Measurements from ENCODE around the gene RREB1. TPM values are rescaled to one million over a fixed set of nuclear protein-coding genes. Genes with fewer than 3 reads are reported as not detected.
"Not testable (repeated sequence)": the region's sequence is repeated elsewhere in the genome, so short reads cannot be mapped to it uniquely, and the experiment has no call there.

The RREB1 gene
- total RNA-seq, 2 donors from 2014 or later, result 58.4 to 71.0 TPM

GRCh38 chr6:7271205-7271534 is 163.4 kb downstream of the RREB1 start:
- DNase-seq (ENCODE audit: low spot score), result no peak

GRCh38 chr6:7273709-7274108 is 165.9 kb downstream of the RREB1 start:
- Histone ChIP-seq H3K9me3 (no peaks in the 10 kb centered on the region), H3K4me3 (no peak overlapping the region), H3K36me3 (no peaks in the 10 kb centered on the region), H3K4me1 (replicated peaks) (no peaks in the 10 kb centered on the region), H3K27ac (no peak overlapping the region), H3K27me3 (replicated peaks; ENCODE audit: insufficient read depth) (no peaks in the 10 kb centered on the region)
- whole genome bisulfite sequencing, result 77% methylated on average over 10 of the region's 10 CpGs
- no peak for TF ChIP-seq CTCF (IDR thresholded peaks at IDR 0.05)
- no peak for TF ChIP-seq POLR2A (IDR thresholded peaks at IDR 0.05)
- no peak for TF ChIP-seq POLR2AphosphoS5 (IDR thresholded peaks at IDR 0.05)
- no peak for DNase-seq (ENCODE audit: low spot score)
- intact Hi-C loops (cut with DNase I), result no loop called here

More at GRCh38 chr6:7271205-7271534, 163.4 kb downstream of the RREB1 start:
- no peak for TF ChIP-seq POLR2AphosphoS5 (IDR thresholded peaks at IDR 0.05)
- TF ChIP-seq POLR2A (IDR thresholded peaks at IDR 0.05), result no peak
- TF ChIP-seq CTCF (IDR thresholded peaks at IDR 0.05), result no peak
- no peak overlapping the region for H3K27ac ChIP-seq
- H3K4me1 ChIP-seq (replicated peaks), result no peaks in the 10 kb centered on the region
- H3K36me3 ChIP-seq, result no peaks in the 10 kb centered on the region
- 80% methylated on average over 11 of the region's 11 CpGs for WGBS
- H3K9me3 ChIP-seq, result no peaks in the 10 kb centered on the region
- no peaks in the 10 kb centered on the region for H3K27me3 ChIP-seq (replicated peaks; ENCODE audit: insufficient read depth)
- no peak overlapping the region for H3K4me3 ChIP-seq
- intact Hi-C loops (cut with DNase I), result no loop called here

GRCh38 chr6:7274525-7274924 is 166.8 kb downstream of the RREB1 start:
- DNase-seq (ENCODE audit: low spot score); H3K4me1 ChIP-seq (replicated peaks); intact Hi-C loops (cut with DNase I); H3K36me3 ChIP-seq; H3K4me3 ChIP-seq; H3K27me3 ChIP-seq (replicated peaks; ENCODE audit: insufficient read depth); H3K9me3 ChIP-seq; H3K27ac ChIP-seq: not testable (repeated sequence)
- 93% methylated on average over 8 of the region's 8 CpGs for WGBS

GRCh38 chr6:7276199-7276524 is 168.4 kb downstream of the RREB1 start:
- 58% methylated on average over 7 of the region's 7 CpGs for WGBS
- DNase-seq (ENCODE audit: low spot score), result no peak
- H3K36me3 ChIP-seq, result no peaks in the 10 kb centered on the region
- no peaks in the 10 kb centered on the region for H3K9me3 ChIP-seq
- H3K27ac ChIP-seq, result no peak overlapping the region
- TF ChIP-seq POLR2AphosphoS5 (IDR thresholded peaks at IDR 0.05), result no peak
- no peak for TF ChIP-seq CTCF (IDR thresholded peaks at IDR 0.05)
- TF ChIP-seq POLR2A (IDR thresholded peaks at IDR 0.05), result no peak
- no peak overlapping the region for H3K4me3 ChIP-seq
- no peaks in the 10 kb centered on the region for H3K4me1 ChIP-seq (replicated peaks)
- no peaks in the 10 kb centered on the region for H3K27me3 ChIP-seq (replicated peaks; ENCODE audit: insufficient read depth)
- intact Hi-C loops (cut with DNase I), result loop anchor here (5.0 kb wide), 1 partner anchor 341 kb away; no protein-coding TSS in a partner anchor

- intact Hi-C loops (cut with DNase I), result no loop called here
- Histone ChIP-seq H3K4me1 (replicated peaks) (no peaks in the 10 kb centered on the region), H3K9me3 (no peaks in the 10 kb centered on the region), H3K4me3 (no peak overlapping the region), H3K36me3 (no peaks in the 10 kb centered on the region), H3K27ac (no peak overlapping the region), H3K27me3 (replicated peaks; ENCODE audit: insufficient read depth) (no peaks in the 10 kb centered on the region)
- WGBS, result 87% methylated on average over 10 of the region's 10 CpGs
- TF ChIP-seq POLR2AphosphoS5 (IDR thresholded peaks at IDR 0.05), result no peak
- TF ChIP-seq POLR2A (IDR thresholded peaks at IDR 0.05), result no peak
- TF ChIP-seq CTCF (IDR thresholded peaks at IDR 0.05), result no peak
- DNase-seq (ENCODE audit: low spot score), result no peak
Observed at GRCh38 chr6:7282097-7282906, 174.5 kb downstream of the RREB1 start.

All from prostate gland (tissue), 2 donors.